LNCaP clone FGC (cell line): ENCODE data around the gene FLCN.
"Not testable (repeated sequence)": the region's sequence is repeated elsewhere in the genome, so short reads cannot be mapped to it uniquely, and the experiment has no call there.

ENCODE experiments used
- DNase-seq: peaks from one replicate; pipeline ENCODE4 v3.0.0-alpha.2; 2011; ENCODE audit warnings: low read depth
- H3K4me3 ChIP-seq: 2 replicates; pipeline ENCODE4 v1.5.1; 2011; ENCODE audit warnings: mild to moderate bottlenecking, low read depth, low read length, control low read depth
- CTCF ChIP-seq: IDR thresholded peaks from 2 replicates; pipeline ENCODE4 v1.5.1; 2012; ENCODE audit warnings: mild to moderate bottlenecking; ENCODE audit not compliant: control insufficient read depth, insufficient read depth; ENCODE audit errors: extremely low read depth

FLCN gene

DNA sequence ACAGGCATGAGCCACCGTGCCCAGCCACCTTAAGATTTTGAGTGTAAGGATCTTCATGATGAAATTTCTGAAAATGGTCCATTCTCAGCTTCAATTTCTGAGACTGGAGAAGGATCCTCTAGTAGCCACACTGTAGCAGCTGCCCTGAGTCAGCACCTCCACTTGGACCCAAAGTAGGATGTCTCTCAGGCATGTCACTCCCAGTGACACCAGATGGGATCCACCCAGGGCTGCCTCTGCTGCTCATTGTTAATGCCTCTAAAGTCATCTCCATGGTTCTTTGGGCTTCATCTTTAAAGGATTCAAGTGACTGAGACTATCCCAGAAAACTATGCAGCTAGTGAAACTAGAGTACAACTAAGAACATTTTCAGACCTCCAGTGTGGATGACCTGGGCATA is 38.7 kb downstream of the FLCN start:
- H3K4me3 ChIP-seq, result no peak overlapping the region
- no peak for TF ChIP-seq CTCF
- DNase-seq, result no peak

DNA sequence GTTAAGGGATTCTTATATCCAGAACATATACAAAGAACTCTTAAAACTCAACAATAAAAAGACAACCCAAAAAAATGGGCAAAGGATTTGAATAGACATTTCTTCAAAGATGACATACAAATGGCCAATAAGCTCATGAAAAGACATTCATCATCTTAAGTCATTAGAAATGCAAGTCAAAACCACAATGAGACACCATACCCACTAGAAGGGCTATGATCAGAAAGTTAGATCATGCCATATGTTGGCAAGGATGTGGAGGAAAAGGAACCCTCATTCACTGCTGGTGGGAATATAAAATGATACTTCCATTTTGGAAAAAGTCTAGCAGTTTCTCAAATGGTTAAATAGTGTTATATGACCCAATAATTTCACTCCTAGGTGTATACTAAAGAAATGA is 40.2 kb downstream of the FLCN start:
- no peak overlapping the region for H3K4me3 ChIP-seq
- TF ChIP-seq CTCF, result no peak
- no peak for DNase-seq

GRCh38 chr17:17195466-17195865 is 41.5 kb downstream of the FLCN start:
- DNase-seq, H3K4me3 ChIP-seq: not testable (repeated sequence)

DNA sequence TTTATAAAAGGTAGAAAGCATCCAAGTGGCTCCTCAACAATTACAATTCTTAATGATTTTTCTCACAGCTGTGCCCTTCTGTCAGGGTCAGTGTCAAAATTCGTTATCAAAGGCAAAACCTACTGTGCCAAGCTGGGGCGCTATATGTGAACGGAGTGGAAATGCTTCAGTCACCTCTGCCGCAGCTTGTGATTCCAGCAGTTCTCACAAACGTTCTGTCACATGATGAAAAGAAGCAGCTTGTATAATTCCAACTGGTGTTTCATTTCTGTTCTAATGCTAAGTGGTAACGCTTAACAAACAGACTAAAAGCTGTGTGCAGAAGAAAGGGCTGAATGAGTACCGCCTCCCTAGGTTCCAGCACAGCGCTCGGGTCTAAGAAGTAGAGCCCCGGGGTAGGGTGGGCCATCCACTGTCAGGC is 45.0 kb downstream of the FLCN start:
- no peak for DNase-seq
- H3K4me3 ChIP-seq, result no peak overlapping the region
- no peak for TF ChIP-seq CTCF

- H3K4me3 ChIP-seq, result no peak overlapping the region
- no peak for DNase-seq
- TF ChIP-seq CTCF, result no peak
Measured at GRCh38 chr17:17191346-17191792, 45.6 kb downstream of the FLCN start.

GRCh38 chr17:17190188-17190587 is 46.8 kb downstream of the FLCN start:
- TF ChIP-seq CTCF, result no peak
- H3K4me3 ChIP-seq, result no peak overlapping the region
- no peak for DNase-seq

DNA sequence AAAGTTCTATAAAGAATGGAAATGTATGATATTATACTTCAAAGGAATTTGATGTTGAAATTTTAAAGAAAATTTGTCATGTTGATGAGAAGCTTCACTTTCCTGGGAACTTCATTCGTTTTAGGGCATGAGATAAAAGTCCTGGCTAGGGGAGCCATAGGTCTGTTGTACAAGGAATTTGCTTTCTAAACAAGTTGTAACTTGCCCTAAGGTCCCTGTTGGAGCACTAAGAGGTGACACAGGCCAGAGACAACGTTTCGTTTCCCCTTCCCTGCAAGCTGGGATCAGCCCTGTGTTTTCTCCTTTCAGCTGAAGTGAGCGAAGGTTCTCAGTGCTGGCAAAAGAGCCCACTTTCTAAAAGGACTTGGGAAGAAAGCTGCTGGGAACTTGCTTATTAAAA is 47.4 kb downstream of the FLCN start:
- H3K4me3 ChIP-seq, result no peak overlapping the region
- no peak for DNase-seq
- no peak for TF ChIP-seq CTCF
